DMS153 (cell line): ENCODE measurements around the gene PKD2L1.
"Not testable (repeated sequence)": the region's sequence is repeated elsewhere in the genome, so short reads cannot be mapped to it uniquely, and the experiment has no call there.

Experiments
- DNase-seq: peaks from one replicate; lab custom pipeline; 2025; lab: John Stamatoyannopoulos, UW

The PKD2L1 gene

GRCh38 chr10:100286051-100287033 is 43.7 kb downstream of the PKD2L1 start, which contains the start of gene BLOC1S2:
BLOC1S2 (minus strand) TSS chr10:100286680; CDS start chr10:100286659, 21 bp downstream.
- peak; percentile 40 for DNase-seq

GRCh38 chr10:100285326-100285725 is 44.7 kb downstream of the PKD2L1 start:
- not testable (repeated sequence) for DNase-seq

- DNase-seq = no peak
Measured at GRCh38 chr10:100282907-100283306, 47.1 kb downstream of the PKD2L1 start.

GRCh38 chr10:100276971-100277370 is 53.1 kb downstream of the PKD2L1 start:
- DNase-seq = not testable (repeated sequence)

GRCh38 chr10:100267239-100268104 is 62.6 kb downstream of the PKD2L1 start, which contains the start of gene CWF19L1:
CWF19L1 (minus strand) TSS chr10:100267638; CDS start chr10:100267593, 45 bp downstream.
- peak; percentile 76 for DNase-seq

GRCh38 chr10:100265821-100266485 is 64.1 kb downstream of the PKD2L1 start:
- DNase-seq = no peak

- no peak for DNase-seq
Measured at GRCh38 chr10:100254191-100254590, 75.8 kb downstream of the PKD2L1 start.

GRCh38 chr10:100253041-100253440 is 77.0 kb downstream of the PKD2L1 start:
- DNase-seq = no peak

- no peak for DNase-seq
Measured at GRCh38 chr10:100248820-100249219, 81.2 kb downstream of the PKD2L1 start.

- no peak for DNase-seq
Measured at GRCh38 chr10:100245484-100246220, 84.4 kb downstream of the PKD2L1 start.

- no peak for DNase-seq
Measured at GRCh38 chr10:100239851-100240250, 90.2 kb downstream of the PKD2L1 start.

- no peak for DNase-seq
Measured at GRCh38 chr10:100238429-100238828, 91.6 kb downstream of the PKD2L1 start.
